GM18519 (cell line): ENCODE data around the gene SPEF1.

Experiments used
- ATAC-seq: cut with Tn5 transposase; IDR thresholded peaks from one replicate; pipeline ENCODE4 v1.9.1; 2021; ENCODE audit warnings: mild to moderate bottlenecking, moderate library complexity; ENCODE audit not compliant: unreplicated experiment, low FRiP score

The SPEF1 gene

DNA sequence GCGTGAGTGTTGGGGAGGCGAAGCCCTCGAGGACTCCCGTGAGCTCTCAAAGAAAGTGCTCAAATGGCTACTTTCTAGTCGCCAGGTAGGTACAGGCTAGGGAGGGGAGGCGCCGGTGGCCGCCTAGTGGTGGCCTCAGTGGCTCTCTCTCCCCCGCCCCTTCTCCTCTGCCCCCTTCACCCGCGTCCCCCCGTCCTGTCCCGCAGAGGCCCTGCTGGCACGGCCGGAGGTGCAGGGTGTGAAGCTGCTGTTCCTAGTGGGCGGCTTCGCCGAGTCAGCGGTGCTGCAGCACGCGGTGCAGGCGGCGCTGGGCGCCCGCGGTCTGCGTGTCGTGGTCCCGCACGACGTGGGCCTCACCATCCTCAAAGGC lies 30.0 kb downstream of the SPEF1 start:
- no peak for ATAC-seq

DNA sequence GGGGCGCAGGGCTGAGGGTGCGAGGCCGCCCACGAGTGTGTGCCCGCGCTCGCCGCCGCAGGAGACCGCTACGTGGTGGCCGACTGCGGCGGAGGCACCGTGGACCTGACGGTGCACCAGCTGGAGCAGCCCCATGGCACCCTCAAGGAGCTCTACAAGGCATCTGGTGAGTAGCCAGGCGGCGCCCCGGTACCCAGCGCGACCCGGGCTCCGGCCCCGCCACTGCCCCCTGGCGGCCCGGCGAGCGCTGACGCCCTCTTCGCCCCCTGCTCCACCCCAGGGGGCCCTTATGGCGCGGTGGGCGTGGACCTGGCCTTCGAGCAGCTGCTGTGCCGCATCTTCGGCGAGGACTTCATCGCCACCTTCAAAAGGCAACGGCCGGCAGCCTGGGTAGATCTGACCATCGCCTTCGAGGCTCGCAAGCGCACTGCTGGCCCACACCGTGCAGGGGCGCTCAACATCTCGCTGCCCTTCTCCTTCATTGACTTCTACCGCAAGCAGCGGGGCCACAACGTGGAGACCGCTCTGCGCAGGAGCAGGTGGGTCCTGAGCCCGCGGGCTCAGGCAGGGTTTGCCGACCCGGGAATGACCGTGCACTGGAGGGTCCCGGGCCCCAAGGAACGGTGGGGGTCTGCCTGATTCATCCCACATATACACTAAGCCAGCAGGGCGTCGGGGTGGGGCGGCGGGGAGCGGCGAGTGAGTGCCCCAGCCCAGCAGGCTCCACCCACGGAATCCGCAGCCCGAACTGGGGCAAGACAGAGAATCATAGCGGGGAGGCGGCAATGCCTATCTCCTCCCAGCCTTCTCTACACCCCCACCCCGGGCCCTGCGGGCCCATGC lies 31.3 kb downstream of the SPEF1 start:
- no peak for ATAC-seq

DNA sequence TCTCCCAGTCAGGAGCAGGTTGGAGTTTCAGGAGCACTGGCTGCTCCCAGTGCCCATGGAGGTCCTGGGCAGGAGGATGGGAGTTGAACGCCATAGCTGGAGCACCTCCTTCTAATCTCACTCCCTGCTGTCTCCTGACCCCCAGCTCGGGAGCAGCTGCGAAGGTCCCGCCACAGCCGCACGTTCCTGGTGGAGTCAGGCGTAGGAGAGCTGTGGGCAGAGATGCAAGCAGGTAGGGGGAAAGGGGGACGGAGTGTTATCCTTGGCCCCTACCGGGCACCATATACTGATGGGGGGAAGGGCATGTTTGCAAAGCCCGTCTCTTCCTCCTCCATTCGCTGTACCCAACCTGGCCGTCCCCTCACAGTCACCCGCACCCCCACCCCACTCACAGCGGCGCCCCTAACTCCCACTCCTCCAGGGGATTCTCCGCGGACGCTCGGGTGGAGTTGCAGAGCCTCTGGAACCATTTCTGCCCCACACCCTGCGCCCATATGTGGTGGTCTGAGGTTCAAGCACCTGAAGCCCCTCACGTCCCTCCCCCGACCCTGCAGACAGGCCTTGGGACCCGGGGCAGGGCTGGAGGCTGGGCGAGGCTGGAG lies 32.1 kb downstream of the SPEF1 start:
- ATAC-seq: no peak

DNA sequence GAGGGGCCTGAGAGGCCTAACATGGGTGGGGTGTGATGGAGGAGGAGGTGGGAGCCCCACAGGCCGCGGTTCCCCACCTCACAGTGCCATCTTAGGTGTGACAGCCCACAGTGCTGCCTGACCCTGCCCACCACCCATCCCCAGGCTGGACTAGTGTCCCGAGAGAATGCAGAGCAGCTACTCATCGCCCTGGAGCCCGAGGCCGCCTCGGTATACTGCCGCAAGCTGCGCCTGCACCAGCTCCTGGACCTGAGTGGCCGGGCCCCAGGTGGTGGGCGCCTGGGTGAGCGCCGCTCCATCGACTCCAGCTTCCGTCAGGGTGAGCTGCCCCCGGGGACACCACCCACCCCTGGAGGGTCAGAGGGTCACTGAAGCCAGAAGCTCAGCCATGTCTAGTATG lies 33.2 kb downstream of the SPEF1 start:
- no peak for ATAC-seq

DNA sequence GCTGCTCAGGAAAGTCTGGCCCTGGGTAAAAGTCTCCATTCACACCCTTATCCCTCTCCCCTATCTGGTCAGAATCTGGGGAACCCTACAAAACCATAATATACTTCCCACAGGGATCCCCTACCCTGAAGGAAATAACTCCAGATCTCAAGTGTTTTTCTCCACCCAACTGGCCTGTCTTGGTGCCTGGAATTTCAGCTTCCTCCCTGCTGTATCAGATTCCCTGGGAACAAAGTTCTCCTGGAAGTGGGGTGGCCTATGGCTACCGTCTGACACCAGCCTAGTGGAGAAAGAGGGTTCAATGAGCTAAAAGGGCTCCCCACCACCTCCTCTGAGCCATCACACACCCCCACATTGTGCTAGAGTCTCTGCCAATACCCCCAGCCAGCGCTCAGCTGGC lies 33.8 kb downstream of the SPEF1 start:
- ATAC-seq: no peak

DNA sequence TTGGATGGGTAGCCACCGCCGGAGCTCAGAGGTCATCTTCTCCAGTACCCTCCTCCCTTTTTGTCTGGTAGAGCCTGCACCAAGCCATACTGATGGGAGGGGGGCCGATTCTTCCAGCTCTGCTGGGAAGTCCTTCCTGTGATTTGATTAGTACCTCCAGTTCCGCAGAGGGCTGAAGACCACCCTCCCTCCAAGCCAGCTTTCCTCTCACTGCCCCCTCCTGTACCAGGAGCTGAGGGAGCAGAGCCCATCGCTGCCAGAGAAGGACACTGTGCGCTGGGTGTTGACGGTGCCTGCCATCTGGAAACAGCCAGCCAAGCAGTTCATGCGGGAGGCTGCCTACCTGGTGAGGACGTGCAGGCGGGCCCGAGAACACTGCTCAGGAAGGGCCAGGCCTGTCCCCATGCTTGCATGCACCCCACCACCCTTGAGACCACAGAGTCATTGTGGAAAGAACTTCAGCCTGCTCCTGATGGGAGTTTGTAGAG lies 35.5 kb downstream of the SPEF1 start:
- no peak for ATAC-seq

DNA sequence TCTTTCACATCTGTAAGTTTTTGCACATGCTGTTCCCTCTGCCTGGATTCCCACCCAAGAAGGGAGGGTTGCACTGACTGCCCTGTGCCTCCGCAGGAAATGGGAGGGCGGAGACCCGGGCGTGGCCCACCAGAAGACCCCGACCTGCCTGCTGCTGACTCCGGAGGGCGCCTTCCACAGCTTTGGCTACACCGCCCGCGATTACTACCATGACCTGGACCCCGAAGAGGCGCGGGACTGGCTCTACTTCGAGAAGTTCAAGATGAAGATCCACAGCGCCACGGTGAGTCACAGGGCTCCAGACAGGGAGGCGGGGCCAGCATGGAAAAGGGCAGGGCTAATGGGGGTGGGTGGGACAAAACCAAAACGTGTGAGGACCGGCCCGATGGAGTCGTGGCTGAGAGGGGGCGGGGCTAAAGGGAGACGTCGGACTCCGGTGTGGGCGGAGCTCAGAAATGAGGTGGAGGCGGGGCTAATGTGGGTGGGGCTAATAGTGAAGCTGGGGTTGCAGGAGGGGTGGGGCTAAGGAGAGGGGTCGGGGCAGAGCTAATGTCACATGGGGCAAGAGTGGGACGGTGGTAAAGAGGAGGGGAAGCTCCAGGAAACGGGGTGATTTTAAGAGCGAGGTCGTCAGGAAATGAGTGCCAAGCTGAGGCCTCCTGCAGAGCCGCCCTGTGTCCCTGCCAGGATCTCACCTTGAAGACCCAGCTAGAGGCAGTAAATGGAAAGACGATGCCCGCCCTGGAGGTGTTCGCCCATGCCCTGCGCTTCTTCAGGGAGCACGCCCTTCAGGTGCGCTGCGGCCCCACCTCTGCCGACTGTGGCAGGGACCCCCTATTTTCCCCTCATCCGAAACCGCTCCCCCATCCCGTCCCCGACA lies 36.2 kb downstream of the SPEF1 start:
- ATAC-seq: no peak

DNA sequence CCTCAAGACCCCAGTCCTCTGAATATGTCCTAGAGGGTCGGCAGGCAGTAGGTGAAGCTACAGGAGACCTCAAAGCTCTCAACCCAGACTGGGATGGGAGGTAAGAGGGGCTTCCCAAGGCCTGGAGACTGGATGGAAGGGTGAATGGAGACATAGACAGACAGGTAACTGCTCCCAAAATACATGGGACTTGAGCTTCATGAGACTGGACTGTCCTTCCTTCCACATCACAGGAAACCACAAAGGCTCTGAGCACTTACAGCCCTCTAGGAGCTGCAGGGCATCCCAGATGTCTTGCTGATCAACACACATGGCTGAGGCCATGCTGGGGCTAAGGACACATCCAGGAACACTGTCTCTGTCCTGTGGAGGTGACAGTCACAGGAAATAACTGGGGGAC lies 37.2 kb downstream of the SPEF1 start:
- no peak for ATAC-seq

DNA sequence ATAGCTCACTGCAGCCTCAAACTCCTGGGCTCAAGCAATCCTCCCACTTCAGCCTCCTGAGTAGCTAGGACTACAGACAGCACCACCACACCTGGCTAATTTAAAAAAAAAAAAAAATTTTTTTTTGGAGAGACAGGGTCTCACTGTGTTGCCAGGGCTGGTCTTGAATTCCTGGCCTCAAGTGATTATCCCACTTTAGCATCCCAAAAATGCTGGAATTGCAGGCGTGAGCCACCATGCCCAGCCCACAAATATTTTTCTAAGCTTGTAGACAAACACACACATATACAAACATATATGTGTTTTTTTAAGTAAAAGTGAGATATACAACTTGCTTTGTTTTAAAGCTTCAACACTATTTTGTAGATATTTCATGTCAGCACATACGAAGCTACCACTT lies 38.0 kb downstream of the SPEF1 start:
- ATAC-seq: no peak

DNA sequence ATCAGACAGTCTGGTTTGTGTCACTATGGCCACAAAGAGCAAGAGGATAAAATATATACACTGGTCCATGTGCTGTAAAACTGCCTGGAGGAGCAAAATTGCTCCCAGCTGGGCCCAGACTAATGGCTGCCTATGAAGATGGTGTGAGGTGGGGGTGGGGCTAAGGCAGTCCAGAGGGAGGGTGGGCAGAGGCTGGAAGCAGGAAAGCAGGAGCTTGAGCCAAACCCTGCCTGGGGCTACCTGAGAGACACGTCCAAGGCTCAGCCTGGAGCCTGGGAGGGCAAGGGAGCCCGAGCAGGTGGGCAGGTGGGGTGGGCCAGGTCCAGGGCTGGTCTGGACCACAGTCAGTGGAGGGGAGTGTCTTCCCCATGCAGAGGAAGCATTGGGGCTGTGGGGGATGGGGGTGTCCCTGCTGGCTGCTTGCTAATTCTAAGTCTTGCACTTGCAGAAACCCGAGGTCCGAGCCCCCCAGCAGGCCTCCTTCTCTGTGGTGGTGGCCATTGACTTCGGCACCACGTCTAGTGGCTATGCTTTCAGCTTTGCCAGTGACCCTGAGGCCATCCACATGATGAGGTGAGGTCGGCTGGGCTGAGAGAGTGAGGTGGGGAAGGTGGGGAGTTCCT lies 39.3 kb downstream of the SPEF1 start:
- no peak for ATAC-seq

DNA sequence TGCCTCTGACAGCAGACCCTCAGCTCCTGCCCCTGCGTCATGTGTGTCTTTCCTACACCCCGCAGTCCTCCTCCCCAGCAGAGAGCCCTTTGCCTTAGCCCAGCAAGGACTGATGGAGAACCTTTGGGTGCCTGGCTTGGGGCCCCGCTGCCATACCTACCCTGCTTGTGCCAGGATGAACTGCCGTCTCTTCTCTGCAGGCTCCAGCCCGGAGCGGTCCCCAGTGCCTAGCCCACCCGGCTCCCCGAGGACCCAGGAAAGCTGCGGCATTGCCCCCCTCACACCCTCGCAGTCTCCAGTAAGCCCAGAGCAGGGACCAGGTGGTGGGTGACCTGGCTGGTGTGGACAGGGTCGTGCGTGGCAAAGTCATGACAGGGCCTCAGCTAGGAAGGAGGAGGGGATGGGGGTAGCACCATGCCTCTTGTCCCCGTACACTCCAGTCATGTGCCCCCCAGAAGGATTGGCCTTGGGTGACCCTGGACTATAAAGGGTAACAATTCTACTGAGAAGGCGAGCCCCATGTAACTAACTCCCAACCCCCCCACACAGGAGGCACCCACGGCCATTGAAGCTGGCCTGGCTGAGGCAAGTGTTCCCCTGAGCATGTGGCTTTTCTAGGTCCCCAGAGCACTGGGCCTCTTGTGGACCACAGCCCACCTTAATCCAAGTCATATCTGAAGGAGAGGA lies 40.5 kb downstream of the SPEF1 start:
- ATAC-seq: no peak

DNA sequence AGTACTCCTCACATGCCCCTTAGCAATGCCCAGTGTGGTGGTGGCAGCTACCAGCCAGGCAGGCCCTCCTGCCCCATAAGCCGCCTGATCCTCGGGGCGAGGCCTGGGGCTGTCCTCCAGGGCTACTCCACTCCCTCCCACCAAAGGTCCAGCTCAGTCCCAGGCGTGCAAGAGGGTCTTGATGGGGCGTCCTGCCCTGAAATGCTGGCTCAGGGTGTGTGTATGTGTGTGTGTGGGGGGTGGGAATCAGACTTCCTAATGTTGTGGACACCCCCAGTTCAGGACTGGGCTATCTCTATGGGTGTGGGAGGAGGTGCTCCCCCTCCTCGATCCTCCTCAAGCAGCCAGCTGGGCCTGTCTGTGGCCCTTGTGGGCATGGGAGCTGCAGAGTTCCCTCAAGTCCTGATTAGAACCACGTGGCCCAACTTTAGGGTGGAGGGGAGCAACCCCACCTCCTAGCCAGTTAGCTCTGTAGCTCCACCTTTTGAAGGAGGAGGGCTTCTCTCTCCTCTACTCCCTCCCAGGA lies 41.3 kb downstream of the SPEF1 start:
- ATAC-seq: no peak

DNA sequence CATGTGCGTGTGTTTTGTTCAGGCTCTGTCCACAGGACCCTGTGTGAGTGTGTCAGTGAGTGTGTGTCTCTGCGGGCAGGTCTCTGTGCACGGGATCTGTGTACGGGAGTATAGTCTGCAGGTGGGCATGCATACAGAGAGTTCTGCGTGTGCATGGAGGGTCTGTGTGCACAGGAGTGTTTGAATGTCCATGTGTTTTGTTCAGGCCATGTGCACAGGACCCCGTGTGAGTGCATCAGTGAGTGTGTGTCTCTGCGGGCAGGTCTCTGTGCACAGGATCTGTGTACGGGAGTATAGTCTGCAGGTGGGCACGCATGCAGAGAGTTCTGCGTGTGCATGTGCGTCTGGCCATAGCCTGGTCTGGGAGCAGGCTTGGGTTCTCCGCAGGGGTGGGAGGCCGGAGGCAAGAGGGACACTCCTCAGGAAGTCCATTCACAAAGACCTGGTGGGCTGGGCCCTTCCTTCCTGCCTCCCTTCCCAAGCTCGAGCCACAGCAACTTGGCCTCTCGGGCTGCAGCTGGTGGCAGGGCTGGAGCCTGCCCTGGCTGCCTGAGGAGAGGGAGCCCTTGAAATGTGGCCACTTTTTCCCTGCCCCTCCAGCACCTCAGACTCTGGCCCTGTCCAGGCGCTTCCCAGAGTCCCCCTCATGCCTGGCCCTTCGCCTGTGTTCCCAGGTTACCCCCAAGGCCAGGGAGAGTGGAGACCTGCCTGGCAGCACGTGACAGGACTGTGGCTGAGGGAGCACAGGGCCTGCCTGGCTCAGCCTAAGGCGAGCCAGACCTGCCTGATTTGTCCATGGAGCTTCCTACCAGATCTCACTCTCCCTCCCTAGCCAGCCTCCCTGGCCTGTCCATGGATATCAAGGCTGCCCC lies 42.0 kb downstream of the SPEF1 start:
- ATAC-seq: no peak

DNA sequence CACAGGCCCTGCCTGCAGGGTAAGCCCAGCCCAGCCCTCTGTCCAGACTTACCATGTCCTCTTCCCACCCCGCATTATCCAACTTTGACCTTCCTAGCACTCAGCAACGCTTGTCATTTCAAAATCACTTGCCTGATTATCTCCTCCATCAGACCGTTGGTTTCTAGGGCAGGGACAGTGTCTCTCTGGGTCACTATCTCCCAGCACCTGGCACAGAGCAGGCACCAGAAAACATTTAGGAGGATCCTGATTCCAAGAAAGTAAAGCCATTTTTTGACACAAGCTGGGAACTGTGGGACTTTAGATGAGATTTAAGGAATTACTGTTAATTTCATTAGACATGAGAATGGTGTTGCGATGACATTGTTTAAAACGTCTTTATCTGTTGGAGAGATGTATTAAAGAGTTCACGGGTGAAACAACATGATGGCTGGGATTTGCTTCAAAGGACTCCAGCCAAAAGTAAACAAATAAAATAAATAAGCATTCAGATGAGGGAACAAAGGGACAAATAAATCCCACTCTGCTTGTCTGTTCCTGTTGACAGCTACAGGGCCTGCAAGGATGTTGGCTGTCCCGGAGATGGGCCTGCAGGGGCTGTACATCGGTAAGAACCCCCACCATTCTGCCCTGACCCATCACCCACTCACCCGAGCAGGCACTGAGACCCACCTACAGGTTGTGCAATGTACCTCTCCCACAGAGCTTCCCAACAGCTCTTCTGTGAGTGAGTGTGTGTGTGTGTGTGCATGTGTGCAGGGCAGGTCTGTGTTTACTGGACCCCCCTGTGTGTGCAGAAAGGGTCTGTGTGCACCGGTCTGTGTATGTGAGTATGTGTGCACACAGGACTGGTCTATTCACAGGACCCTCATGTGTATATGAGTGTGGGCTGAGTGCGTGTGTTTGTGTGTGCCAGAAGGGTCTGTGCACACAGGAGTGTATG lies 42.9 kb downstream of the SPEF1 start:
- ATAC-seq: no peak

DNA sequence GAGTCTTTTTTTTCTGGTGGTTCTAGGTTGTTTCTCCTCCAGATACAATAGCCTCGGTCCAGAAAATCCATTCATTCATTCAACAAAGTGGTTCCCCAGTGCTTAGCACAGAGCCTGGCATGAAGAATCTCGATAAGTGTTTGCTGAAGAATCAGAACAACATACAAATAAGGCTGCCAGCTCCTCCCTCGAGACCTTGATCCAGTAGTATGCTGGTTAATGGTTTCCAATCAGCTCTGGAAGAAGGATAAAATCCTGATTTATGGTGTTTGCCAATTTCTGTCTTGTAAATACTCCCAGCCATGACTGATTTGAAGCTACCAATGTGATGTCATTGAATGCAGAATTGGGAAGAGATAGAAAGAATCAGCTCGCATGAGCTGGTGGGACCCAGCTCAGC lies 45.5 kb downstream of the SPEF1 start:
- ATAC-seq: no peak

DNA sequence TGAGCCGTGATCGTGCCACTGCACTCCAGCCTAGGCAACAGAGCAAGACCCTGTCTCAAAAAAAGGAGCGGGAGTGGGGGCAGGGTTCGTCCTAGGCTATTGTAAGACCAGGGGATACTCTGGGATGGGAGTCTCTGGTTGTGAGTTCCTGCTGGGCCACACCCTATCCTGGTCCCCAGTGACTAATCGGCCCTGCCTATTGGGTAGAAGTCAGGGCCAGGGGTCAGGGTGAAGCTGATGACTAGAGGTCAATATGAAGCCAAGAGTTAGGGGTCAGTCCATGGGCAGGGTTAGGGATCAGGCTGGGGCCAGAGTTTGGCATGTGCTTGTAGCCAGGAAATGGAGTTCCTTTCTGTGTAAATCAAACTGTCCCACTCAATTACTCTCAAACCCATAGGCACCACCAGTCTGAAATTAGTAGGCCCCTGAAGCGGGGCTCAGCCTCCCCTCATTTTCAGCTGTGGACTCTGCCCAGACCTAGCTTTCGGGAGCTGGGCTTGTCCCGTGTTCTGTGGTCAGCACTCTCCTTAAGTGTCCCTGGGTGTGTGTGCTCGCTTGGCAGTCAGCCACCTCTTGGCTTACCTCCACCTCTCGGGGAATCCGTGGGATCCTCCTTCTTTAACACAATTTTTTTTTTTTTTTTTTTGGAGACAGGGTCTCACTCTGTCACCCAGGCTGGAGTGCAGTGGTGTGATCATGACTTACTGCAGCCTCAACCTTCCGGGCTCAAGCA lies 47.0 kb downstream of the SPEF1 start:
- ATAC-seq: no peak
